Measurements from ENCODE around the gene RTCB.

Gene RTCB

DNA sequence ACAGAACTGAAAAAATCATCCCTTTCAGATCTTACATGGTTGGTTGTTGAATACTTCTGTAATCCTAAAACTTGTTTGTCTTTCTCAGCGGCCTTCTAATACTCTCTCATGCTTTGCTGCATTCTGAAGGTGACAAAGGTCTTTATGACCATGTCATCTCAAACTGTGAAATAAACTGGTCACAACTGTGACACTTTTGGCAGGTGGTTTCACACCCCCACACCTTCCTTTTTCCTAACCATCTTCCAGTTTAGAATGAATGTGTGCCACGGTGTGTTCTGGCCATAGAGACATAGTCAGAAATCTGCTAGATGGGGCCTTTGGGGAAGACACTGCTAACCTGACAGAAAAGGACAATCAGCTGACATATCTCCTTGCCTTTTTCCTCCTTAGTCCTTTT is 69.1 kb downstream of the RTCB start:
- DNase-seq (ENCODE audit: low spot score), result no peak
- H3K27ac ChIP-seq, result no peak overlapping the region
- TF ChIP-seq, protein P1, sequence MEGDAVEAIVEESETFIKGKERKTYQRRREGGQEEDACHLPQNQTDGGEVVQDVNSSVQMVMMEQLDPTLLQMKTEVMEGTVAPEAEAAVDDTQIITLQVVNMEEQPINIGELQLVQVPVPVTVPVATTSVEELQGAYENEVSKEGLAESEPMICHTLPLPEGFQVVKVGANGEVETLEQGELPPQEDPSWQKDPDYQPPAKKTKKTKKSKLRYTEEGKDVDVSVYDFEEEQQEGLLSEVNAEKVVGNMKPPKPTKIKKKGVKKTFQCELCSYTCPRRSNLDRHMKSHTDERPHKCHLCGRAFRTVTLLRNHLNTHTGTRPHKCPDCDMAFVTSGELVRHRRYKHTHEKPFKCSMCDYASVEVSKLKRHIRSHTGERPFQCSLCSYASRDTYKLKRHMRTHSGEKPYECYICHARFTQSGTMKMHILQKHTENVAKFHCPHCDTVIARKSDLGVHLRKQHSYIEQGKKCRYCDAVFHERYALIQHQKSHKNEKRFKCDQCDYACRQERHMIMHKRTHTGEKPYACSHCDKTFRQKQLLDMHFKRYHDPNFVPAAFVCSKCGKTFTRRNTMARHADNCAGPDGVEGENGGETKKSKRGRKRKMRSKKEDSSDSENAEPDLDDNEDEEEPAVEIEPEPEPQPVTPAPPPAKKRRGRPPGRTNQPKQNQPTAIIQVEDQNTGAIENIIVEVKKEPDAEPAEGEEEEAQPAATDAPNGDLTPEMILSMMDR (IDR thresholded peaks at IDR 0.05), result no peak
- H3K4me3 ChIP-seq, result no peak overlapping the region

DNA sequence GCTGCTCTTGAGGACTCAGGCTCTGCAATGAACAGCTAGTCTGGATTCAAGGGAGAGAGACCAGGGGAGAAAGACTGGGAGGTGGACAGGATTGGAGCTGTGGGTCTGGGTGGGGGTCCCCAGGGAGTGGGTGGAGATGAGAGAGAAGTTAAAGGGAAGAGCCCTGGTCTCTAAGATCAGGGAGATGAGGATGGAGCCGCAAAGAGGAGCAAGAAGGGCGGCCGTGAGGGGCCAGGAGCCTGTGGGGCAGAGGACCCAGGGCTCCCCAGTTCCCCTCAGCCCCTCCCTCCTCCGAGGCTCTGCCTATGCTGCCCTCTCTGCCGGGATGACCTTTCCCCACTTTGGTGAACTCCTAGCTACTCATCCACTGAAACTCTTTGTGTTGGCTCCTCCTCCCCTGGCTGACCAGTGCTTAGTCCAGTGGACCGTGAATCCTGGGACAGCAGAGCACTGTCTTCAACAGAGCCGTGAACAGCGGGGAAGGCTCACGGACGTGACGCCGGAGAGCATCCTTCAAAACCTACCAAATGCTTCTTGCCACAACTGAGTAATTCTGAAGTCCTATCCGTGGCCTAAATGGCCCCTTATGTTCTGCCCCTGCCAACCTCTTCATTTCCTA is 70.8 kb downstream of the RTCB start:
- no peak for DNase-seq (ENCODE audit: low spot score)
- Histone ChIP-seq H3K27ac (no peak overlapping the region), H3K4me3 (no peak overlapping the region)
- TF ChIP-seq, protein P1 (IDR thresholded peaks at IDR 0.05), result no peak

DNA sequence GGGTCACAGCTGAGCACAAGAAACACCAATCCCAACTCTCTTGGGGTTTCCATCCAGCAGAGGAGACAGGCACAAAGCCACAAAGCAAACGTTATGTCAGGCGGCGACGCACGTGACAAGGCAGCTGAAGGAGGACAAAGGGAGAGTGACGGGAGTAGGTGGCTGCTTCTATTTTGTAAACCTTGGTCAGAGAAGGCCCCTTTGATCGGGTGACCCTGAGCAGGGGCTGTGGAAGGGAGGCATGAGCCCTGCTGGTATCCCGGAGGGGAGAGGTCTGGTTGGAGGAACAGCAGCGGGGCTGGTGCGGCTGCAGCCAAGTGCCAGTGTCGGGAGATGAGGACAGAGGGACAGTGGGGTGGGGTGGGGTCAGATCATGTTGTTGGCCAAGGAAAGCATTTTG is 71.6 kb downstream of the RTCB start:
- no peak for DNase-seq (ENCODE audit: low spot score)
- no peak overlapping the region for H3K4me3 ChIP-seq
- no peak overlapping the region for H3K27ac ChIP-seq
- TF ChIP-seq, protein P1 (IDR thresholded peaks at IDR 0.05), result no peak

DNA sequence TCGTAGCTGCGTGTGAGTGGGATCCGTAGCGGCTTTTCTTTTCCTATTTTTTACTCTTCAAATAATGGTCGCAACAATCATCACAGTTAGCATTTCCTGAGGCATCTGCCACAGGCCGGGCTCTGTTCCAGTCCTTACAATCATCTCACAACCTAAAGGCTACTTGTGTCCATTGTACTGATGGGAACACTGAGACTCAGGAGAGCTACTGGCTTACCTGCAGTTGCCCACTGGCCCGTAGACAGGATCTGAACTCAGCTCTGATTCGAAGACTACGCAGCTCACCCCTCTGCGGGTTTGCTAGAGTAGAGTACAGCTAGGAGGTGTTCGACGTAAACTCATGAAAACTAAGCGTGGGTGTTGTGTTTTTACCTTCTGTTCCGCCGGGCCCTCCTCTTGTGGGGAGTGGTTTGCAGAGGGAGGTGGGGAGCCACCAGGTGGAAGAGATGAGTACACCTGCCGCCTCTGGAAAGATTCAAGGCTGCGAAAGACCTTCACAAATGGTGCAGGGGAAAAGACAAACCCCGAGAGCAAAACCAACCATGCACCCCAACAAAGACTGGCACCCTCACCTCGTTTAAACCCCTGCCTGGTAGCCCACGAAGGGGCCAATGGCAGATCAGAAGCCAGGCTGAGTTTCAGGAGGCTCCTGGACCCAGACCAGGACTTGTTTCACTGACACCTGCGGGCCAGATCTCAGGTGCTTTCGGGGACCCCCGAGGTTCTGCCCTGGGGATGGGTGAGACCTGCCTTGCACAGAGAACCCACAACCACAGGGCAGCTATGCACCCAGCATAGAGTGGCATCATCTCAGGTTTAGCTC is 72.6 kb downstream of the RTCB start:
- no peak for DNase-seq (ENCODE audit: low spot score)

DNA sequence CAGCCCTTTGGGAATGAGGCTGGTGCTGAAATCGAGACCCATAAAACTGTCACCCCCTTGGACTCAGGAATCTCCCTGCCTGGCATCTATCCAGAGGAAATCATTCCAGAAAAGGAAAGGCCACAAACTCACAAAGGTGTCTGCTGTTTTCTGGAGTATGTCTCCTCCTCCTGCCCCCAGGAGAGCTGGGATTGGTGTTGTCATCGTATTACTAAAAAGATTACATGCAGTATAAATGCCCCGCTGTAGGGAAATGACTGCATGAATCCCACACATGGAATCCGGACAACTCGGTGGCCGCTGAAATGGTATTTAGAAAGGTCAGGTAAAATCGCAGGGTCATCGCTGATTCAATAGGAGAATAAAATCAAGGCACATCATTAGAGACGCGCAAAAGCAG is 73.3 kb downstream of the RTCB start:
- TF ChIP-seq, protein P1 (IDR thresholded peaks at IDR 0.05), result no peak
- Histone ChIP-seq H3K4me3 (no peak overlapping the region), H3K27ac (no peak overlapping the region)
- DNase-seq (ENCODE audit: low spot score), result no peak

More for the DNA sequence above, 72.6 kb downstream of the RTCB start:
- no peak overlapping the region for H3K4me3 ChIP-seq
- no peak overlapping the region for H3K27ac ChIP-seq
- TF ChIP-seq, protein P1 (IDR thresholded peaks at IDR 0.05), result no peak

Measured in coronary artery (tissue), 2 donors.